CD4-positive, alpha-beta T cell treated with Interleukin-17A for 4 hours (primary cell): ENCODE results near the gene PLXNC1.

Experiments
- DNase-seq: peaks from one replicate; pipeline ENCODE4 v3.0.0-alpha.2; 2020; ENCODE audit warnings: mixed read lengths

The PLXNC1 gene

DNA sequence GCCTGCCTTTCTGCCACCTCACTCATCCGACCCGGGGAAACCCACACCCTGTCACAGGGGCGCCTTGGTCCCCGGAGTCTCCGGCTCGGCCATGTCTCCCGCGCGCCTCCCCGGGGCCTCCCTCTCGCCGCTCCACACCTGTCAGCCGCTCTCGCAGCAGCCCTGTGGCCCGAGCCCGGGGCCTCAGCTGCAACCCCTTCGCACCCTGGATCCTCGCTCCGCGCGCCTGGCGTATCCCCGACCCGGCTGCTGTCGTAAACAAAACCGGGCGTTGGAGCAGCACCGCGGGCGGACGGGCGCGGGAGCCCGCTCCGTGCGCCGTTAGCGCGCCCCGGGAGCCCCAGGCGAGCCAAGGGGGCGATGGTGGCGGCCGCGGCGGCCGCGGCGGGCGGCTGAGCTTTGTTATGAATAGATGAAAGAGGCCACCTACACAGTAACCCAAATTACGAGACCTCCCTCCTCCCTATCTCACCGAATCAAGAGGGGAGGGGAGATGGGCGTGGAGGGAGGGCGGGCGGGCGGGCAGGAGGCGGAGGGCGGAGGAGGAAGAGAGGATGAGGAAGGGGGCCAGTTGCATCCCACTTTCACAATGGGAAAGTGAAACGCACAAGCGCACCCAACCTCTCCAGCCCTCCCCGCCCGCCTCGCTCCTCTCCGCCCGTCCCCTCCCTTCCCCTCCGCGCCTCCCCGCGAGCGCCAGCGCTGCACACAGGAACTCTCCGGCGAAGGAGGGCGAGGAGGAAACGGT is at the start of gene PLXNC1:
PLXNC1 (plus strand) TSS at position 587 of the 748 bp plus-strand sequence. CDS start 395 bp downstream, outside the sequence.
- peak; percentile 84 for DNase-seq

DNA sequence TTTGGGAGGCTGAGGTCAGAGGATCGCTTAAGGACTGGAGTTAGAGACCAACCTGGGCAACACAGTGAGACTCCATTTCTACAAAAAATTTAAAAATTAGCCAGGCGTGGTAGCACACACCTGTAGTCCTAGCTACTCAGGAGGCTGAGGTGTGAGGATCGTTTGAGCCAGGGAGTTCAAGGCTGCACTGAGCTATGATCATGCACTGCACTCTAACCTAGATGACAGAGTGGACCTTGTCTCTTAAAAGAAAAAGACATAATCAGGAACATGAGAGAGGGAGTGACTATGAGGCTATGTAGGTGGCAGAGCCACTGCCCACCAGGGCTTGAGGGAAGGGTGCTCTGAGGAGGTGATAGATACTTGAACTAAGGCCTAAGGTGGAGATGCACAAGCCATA is 49.2 kb upstream of the PLXNC1 start:
- no peak for DNase-seq

DNA sequence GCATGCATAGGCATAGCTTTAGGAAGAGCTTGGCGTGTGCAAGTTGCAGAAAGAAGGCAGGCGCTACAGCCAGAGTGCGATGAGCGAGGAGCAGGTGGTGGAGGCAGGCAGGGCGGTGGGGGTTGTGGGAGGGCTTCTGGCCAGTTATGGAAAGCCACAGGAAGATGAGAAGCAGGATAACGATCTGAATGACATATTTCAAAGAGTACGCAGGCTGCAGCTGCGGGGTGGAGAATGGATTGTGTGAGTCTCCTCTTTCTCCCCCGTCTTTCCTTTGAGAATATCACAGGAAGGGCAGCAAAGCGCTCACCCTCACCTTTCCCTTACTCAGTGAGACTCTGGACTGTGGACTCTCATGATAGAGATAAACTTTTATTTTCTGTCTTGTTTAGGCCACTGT is 48.7 kb upstream of the PLXNC1 start:
- no peak for DNase-seq

DNA sequence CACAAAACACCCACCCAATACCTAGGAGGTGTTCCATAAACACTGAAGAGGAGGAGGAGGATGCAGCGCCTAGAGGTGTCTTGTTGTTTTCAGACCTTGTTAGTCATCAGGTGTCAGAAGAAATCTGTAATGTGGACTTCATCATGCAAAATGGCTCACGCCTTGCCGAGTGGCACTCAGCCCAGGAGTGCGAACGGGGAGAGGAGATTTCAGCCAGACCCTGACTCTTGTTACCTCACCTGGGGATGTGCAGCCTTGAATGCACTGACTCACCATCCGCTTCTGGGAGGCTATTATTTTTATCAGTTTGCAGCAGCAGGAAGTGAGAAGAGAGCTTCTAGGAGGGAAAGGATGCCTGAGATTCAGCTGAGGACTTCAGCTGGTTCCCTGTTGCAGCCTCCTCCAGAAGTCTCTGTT is 48.2 kb upstream of the PLXNC1 start:
- peak; percentile 54 for DNase-seq

DNA sequence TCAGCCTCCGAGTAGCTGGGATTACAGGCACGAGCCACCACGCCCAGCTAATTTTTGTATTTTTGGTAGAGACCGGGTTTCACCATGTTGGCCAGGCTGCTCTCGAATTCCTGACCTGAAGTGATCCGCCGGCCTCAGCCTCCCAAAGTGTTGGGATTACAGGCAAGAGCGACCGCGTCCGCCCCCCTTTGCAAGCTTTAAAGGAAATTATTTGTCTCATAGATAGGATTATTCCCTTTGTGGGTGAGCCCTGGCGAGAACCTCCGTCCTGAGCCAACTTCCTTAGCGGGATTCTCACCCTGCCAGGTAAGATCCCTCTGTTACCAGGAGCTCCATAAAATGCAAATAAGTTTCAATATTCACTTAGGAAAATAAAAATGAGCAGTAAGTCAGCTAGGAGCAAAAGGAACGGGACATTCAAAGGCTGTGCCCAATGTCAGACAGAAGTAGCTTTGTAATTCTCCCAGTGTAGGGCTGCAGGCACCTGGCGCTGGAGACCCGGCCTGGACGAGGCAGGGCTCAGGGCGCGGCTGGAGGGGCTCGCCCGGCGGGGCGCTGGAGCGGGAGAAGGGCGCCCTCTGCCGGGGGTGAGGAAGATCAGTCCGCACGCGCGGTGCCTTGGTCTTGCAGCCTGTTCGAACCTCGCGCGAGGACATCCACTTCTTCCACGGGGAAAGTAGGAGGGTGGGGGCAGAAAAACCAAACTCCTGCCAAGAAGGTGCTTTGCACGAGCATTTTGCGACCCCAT is 47.2 kb upstream of the PLXNC1 start:
- DNase-seq, result peak; percentile 86

DNA sequence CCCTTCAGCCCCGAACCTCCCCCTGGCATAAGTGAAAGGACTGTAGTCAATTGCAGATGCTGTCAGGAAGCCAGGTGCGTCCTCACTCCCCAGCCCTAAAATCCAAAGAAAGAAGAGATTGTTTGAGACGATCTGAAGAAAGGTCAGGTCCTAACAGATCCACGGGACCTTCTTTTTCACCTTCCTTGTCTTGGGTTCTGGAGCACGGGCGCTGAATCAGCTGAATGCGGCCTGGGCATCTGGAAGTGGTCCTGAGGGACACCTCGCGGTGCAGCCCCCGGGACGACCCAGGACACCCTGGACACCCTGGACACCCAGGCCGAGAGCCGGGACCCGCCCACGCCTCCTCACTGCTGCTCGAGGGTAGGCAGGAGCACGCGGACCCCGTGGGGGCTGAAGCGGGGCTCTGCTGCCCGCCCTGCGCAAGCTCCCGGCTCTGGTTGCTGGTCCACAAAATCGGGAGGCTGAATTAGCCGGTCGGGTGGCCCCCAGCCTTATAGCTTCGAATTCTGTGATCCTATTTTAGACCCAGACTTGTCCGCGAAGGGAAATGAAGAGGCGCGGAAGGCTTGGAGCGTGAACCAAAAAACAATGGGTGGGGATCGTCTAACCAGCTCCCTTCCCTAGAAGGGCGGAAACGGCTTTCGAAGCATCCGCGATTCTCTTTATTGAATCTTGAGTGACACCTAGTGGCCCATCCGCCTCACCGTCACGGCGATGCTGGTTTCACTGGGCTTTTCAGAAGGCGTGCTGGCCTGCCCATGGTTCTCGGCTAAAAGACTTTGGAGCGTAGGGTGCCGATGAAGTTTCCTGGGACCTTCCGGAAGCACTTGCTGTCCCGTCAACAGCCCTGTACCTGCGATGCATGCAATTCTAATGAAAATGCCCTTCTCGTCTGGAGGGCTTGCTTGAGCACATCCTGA is 46.4 kb upstream of the PLXNC1 start:
- DNase-seq, result peak; percentile 86

DNA sequence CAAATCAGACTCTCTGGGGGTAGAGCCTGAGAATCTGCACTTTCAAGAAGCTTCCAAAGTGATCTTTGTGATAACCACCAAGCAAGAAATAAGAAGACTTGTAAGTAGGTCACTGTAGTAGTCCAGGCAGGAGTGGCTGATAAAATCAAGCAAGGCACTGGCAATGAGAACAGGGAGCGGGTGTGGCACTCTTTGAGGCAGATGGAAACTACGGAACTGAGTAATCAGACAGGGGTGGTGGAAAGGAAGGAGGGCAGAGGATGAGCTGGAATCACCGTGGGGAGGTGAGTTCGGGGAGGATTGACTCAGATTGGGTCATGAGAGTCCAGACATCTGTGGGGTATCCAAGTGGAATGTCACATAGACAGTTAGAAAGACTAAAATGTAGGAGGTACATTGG is 44.4 kb upstream of the PLXNC1 start:
- no peak for DNase-seq

DNA sequence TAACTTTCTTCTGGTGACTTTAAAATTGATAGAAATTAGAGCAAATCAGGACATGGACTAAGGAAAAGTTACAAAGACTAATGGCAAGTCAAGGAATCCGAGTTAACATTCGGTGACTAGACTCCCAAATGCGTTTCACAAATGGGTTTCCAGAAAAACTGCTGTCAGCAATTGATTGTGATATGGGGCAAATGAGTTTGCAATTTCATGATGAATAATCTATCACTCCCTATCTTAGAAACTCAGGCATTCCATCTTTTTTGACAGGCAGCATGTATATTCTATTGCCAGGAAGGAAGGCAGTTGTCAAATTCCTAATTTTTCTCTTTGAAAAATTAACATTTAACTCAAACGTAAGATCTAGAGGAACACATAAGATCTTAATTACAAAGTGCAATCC is 40.5 kb upstream of the PLXNC1 start:
- DNase-seq, result no peak

DNA sequence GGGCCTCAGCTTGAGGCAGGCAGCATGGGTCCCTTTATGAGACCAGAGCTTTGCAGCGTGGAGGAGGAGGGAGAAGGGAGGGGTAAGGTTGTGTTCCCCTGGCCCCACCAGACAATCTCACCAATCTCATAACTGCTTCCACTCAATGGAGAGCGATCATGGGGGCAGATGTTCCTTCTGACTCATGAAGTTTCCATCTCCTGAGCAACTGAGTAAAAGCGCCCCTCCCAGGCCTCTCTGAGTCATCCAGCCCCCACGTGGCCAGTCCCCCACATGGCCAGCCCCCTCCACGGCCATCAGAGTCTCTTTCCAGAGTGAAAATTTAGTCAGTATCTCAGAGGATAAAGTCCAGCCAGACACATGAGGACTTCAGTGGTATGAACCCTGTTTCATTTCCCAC is 39.2 kb upstream of the PLXNC1 start:
- DNase-seq, result no peak

DNA sequence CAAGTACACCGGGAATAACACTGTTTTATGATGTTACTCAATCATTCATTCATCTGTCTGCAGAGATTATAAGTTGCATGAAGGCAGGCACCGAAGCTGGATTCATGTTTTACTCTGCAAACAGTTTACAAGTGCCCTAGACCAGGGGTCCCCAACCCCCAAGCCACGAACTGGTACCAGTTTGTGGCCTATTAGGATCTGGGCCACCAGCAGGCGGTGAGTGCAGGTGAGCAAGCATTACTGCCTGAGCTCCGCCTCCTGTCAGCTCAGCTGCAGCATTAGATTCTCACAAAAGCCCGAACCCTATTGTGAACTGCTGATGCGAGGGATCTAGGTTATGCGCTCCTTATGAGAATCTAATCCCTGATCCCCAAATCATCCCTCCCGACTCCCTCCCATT is 38.1 kb upstream of the PLXNC1 start:
- no peak for DNase-seq

DNA sequence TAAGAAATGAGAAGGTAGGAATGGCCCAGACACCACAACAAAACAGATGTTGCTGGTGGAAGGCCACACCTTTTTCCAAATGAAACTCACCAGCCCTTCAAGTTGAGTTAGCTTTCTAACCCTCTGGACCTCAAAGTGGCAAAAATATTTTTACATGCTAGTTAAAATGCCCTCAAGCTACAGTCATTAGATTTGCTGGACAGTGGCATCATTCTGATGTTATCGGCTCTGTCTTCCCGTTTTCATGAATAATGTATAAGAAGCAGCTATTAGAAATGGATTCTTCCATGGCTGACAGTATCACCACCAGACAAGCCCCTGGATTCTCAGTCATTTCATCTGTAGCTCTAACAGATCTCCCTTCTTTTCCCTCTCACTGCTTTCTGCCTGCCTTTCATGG is 37.1 kb upstream of the PLXNC1 start:
- DNase-seq, result no peak

DNA sequence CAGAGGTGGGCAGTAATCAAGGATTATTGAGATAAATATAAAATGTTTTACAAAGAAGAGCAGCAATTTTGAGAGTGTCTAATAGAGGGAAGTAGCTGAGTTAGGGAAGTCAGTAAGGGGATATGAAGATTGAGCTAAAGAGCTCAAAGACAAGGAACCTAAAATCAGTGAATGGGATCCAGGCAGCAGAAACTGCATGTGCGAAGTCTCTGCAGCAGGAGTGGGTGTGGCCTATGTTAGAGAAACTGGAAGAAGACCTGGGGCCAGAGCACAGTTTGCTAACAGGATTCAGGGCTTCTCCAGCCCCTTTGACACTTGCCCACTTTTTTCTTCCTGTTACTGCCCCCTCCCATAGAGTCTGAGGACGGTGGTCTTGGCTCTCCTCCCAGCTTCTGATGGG is 36.3 kb upstream of the PLXNC1 start:
- DNase-seq, result no peak

DNA sequence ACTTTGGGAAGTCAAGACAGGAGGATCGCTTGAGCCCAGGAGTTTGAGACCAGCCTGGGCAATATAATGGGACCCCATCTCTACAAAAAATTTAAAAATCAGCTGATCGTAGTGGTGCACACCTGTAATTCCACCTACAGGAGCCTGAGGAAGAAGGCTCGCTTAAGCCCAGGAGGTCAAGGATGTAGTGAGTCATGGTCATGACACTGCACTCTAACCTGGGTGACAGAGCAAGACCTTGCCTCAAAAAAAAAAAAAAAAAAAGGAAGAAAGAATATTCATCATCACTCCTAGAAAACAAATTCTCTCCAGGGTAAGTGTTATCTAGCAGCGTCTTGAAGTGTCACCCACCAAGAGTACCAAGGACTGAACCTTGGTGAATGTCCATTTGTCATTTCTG is 34.2 kb upstream of the PLXNC1 start:
- DNase-seq, result no peak

DNA sequence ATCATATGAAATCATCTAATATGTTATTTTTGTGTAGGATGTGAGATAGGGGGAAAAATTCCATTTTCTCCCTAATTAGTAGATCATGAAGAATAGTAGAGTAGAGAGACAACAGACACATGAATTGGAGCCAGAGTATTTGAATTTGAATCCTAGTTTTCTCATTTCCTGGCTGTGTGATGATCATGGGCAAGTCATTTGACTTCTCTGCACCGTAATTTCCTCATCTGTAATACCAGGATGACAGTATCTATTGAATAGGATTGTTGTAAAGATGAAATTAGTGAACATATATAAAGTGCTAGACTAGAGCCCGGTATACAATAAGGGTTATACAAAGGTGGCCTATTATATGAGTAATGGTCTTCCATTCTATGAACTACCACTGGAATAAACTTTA is 32.2 kb upstream of the PLXNC1 start:
- no peak for DNase-seq

DNA sequence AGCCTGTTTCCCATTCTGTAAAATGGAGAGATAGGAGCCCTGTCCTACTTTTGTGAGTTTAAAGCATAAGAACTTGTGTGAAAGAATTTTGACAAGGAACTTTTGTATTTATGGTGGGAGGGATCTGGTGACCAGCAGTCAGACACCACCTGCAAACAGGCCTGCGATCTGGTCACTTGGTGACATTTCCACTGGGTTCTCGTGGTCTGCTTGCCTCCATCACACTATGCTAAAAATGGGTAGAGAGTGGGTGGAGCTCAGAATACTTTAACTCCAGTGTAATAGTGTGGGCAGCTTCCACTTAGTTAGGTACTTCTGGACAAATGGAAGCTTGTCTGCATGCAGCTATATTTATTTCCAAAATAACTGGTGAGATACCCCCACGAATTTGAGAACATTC is 26.5 kb upstream of the PLXNC1 start:
- DNase-seq, result no peak

DNA sequence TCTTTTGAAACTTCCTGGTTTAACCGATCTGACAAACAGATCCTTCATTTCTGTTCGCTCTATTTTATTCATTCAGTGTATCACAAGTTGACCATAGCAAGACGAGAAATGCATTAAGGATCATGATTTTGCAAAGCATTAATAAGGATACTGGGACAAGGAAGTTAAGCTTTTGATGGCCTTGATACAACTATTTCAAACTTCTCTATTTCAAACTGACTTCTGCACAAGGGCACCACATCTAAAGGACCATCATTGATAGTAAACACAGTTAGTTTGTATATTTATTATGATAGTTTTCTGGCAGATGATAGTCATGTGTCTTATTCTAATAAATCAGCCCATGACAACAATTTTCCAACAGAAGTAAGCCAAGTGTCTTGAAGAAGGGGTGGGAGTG is 25.8 kb upstream of the PLXNC1 start:
- no peak for DNase-seq

DNA sequence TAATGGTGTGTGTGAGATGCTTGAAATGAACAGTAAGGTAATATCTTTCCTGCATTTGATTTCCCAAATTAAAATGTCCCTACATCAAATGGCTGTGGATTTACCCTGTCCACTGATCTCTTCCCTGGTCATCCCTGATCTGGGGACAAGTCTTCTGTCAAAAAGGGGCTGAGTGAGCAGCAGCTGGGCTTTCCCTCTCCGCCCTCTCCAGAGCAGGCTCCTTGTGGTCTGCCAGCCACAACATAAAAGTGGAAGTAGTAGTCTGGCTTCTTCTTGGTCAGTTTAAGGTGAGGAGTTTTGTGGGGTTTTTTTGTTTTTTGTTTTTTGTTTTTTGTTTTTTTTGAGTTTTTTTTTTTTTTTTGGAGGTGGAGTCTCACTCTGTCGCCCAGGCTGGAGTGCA is 25.2 kb upstream of the PLXNC1 start:
- no peak for DNase-seq

DNA sequence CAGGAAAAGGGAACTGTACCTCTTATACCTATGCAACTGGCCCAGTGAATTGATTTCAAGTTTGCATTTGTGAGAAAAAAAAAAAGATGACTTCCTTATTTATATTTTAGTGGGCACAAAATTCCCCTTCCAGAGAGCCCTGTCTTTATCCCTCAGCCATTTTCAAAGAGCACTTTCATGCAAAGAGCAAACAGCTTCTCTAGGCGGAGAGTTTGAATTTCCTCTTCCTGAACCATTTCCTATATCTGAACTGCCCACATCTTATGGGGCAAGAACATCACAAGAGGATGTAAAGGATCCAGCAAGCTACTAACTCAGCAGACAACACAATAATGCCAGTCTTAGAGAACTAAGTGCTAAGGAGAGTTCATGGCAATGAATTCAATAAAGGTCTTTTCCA is 22.3 kb upstream of the PLXNC1 start:
- no peak for DNase-seq

DNA sequence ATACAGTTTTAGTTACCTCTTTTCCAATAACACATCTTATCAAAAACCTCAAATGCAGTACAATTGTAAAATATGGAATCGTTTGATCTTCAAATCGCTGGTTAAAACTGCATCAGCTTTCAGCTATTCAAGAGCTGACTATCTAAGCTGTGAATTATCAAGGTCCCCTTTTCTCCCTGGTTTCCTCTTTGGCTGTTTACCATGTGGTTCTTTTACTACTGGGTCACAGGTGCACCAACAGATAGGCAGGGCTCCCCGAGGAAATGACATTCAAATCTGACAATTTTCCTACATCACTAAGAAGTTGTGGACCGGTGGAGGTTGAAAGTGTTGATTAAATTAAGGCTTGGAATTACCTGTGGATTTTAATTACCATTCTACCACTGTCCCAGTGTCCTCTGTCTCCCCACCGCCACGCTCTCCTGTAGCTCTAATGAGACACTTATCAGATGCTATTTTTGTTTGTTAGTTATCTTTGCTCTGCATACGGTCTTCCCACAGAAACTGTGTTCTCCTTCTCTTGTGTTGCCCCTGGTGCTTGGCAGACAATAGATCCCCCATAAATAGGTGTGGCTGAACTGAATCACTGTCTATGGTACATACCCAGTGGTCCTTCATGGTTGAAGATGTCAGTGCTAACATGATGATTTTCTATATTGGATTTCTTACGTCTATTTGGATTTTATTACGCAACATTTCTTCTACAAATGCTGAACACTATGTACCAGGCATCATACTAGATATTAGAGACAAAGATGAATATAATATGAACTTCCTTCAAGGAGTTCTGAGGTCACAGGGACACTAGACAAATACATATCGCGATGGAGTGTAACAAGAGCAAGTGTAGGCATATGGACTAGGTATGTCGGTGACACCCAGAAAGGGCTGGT is 20.9 kb upstream of the PLXNC1 start:
- DNase-seq, result no peak

DNA sequence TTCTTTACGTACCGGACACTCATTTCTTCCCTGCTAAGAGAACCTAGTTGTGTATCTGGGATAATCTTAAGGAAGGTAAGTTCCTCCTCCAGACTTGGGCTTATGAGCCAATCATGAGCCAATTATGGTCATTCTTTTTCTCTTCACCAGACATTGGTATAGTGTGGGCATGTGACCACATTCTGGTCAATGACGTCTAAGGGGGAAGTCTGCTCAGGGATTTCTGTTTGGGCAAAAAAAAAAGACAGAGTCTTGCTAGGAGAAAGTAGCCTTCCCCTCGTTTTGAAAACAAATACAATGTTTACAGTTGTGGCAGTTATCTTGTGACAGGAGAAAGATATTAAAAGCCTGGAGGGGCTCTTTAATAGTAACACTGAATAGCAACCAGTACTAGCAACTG is 20.1 kb upstream of the PLXNC1 start:
- DNase-seq, result no peak

DNA sequence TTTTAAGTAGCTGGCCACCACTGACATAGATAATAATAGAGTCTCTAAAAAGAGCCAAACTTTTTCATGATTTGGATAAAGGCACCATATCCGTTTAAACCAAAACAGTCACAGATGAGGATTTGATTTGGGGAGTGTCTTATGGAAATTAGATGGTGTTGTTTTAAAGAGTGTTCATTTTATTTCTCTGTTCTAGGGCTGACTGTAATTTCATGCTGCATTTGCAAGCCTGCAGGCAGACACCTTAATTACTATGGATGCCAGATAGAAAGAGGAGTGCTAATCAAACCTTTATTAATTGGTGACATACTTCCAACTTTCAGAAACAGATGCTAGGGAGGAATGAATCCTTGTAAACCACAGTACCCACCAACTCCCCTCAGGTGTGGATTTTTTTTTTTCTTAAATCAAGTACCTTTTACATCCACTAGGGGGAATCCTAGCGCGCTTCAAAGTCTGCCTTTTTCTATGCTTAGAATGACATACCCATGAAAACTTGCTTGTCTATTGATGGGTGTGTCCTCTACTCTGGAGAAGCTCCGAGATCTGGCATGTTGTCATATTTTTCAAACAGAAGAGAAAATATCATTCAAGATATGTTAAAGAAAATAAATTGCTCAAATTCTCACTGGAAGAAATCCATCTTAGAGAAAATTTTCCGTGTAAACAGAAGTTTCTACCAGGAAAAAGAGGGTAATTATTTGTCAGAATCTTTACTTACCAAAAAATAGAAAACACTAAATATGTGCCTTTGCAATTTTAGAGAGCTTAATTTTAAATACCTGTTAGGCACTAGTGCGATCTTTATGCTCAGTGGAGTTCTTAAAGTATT is 14.2 kb upstream of the PLXNC1 start:
- peak; percentile 56 for DNase-seq
